ENCODE measurements around the gene KBTBD12. TPM values are rescaled to one million over a fixed set of nuclear protein-coding genes. Genes with fewer than 3 reads are reported as not detected.

Gene KBTBD12
- polyA plus RNA-seq, 1 of the 3 experiments (the other 2 are of a cell fraction), result not detected

DNA sequence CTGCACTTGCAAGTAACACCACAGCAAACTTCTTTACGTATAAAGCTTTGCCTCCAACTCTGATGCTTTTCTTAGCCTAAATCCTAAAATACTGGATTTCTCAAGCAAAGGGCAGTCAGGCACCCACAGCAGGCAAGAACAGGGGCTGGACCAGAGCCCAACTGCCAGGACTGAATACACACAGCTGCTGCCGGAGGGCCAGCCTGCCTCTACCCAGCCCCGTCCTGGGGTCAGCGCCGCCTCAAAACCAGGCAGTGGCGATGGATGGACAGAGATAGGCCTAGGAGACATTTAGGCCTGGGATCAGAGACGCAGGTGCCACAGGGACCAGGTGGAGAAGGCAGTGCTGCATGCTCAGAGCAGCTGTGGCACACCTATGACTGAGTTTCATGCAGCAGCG lies 89.6 kb downstream of the KBTBD12 start (continued):
- TF ChIP-seq, protein P1, sequence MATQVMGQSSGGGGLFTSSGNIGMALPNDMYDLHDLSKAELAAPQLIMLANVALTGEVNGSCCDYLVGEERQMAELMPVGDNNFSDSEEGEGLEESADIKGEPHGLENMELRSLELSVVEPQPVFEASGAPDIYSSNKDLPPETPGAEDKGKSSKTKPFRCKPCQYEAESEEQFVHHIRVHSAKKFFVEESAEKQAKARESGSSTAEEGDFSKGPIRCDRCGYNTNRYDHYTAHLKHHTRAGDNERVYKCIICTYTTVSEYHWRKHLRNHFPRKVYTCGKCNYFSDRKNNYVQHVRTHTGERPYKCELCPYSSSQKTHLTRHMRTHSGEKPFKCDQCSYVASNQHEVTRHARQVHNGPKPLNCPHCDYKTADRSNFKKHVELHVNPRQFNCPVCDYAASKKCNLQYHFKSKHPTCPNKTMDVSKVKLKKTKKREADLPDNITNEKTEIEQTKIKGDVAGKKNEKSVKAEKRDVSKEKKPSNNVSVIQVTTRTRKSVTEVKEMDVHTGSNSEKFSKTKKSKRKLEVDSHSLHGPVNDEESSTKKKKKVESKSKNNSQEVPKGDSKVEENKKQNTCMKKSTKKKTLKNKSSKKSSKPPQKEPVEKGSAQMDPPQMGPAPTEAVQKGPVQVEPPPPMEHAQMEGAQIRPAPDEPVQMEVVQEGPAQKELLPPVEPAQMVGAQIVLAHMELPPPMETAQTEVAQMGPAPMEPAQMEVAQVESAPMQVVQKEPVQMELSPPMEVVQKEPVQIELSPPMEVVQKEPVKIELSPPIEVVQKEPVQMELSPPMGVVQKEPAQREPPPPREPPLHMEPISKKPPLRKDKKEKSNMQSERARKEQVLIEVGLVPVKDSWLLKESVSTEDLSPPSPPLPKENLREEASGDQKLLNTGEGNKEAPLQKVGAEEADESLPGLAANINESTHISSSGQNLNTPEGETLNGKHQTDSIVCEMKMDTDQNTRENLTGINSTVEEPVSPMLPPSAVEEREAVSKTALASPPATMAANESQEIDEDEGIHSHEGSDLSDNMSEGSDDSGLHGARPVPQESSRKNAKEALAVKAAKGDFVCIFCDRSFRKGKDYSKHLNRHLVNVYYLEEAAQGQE (IDR thresholded peaks at IDR 0.05; ENCODE audit: low read depth, low read length), result no peak
- TF ChIP-seq CHD2 (IDR thresholded peaks at IDR 0.05; ENCODE audit: low read length, partially characterized antibody), result no peak
- TF ChIP-seq, protein P2, sequence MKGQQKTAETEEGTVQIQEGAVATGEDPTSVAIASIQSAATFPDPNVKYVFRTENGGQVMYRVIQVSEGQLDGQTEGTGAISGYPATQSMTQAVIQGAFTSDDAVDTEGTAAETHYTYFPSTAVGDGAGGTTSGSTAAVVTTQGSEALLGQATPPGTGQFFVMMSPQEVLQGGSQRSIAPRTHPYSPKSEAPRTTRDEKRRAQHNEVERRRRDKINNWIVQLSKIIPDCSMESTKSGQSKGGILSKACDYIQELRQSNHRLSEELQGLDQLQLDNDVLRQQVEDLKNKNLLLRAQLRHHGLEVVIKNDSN (IDR thresholded peaks at IDR 0.05; ENCODE audit: borderline replicate concordance, low read depth), result no peak
- TF ChIP-seq SMC3 (IDR thresholded peaks at IDR 0.05; ENCODE audit: low read depth, low read length), result no peak
- TF ChIP-seq ELF1 (IDR thresholded peaks at IDR 0.05), result no peak
- no peak for TF ChIP-seq SIN3A (IDR thresholded peaks at IDR 0.05; ENCODE audit: borderline replicate concordance, low read depth, low read length)
- TF ChIP-seq RAD21 (IDR thresholded peaks at IDR 0.05; ENCODE audit: low read length), result no peak

DNA sequence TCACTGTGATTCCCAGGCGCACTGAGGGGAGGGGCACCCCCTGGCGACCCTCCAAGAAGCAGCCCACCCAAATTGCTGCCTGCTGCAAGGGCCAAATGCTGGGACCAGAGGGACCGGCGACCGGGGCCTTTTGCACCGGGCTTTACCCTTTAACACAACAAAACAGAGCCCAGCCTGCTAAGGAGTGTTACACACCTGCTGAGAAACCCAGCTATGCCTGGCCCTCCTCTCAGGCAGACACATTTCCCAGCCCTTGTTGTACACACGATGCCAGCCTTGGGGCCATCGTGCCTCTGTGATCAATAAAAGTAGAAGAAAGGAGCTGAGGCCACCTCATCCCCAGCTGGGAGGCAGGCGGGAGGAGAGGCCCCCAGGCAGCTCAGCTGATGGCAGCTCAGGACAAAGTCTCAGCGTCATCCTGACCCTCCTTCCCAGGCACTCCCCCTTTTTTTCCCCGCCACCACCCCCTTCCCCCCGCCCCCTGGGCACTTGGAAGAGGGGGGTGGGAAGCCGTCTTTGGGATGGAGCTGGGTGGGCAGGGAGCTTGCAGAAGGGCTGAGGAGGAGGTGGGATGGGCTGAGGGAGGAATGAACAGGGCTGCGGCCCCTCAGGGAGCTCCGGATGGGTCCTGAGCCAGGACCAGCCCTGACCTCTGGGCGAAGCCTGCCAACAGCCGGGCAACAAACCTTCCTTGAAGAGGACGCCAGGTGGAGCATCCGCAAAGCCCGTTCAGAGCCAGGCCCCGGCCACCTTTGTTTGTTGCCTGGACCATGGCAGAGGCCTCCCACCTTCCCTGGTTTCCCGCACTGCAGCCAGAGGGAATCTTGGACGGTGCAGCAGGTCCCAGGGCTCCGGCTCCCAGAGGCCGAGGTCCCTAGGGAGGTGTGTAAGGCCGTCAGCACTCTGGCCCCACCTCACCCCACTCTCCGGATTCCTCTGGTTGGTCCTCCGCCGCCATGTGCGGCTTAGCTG lies 91.3 kb downstream of the KBTBD12 start:
- Histone ChIP-seq H2AFZ (ENCODE audit: low read depth) (no peak overlapping the region), H3K9me2 (no peaks in the 10 kb centered on the region), H3K36me3 (replicated peaks in 1 of 2; ENCODE audit: control insufficient read depth in 1 of 2, insufficient read depth in 2 of 2, low read length in 1 of 2) (no peaks in the 10 kb centered on the region), H3K79me2 (ENCODE audit: insufficient read depth) (no peaks in the 10 kb centered on the region), H4K20me1 (ENCODE audit: insufficient read depth) (no peaks in the 10 kb centered on the region), H3K4me3 (ENCODE audit: low read depth in 2 of 2, low read length in 1 of 2) (no peak overlapping the region), H3F3A (replicated peaks; ENCODE audit: insufficient read depth) (no peaks in the 10 kb centered on the region), H3K4me1 (ENCODE audit: control insufficient read depth in 1 of 2, insufficient read depth in 2 of 2, low read depth in 1 of 2, low read length in 1 of 2) (peaks cover 0 to 7% of the 10 kb centered on the region in 2 experiments; a peak in 1 of 4 replicates), H3K4me2 (no peak overlapping the region), H3K9ac (no peak overlapping the region), H3K9me3 (no peaks in the 10 kb centered on the region), H3K27me3 (ENCODE audit: insufficient read depth) (no peaks in the 10 kb centered on the region), H3K27ac (ENCODE audit: low read depth in 2 of 2, low read length in 1 of 2) (no peak overlapping the region)
- WGBS (ENCODE audit: low lambda C conversion rate), result 69% methylated on average over 16 of the region's 30 CpGs
- CTCF ChIA-PET, result interaction anchor here (0.7 kb wide), 1 partner anchor 35 kb away, joined by 3 read pairs; no protein-coding TSS in a partner anchor
- peak; percentile 49 for DNase-seq
- POLR2A ChIA-PET, result interaction anchor here (0.6 kb wide), 1 partner anchor 872 kb away, joined by 3 read pairs; no protein-coding TSS in a partner anchor
- TF ChIP-seq, protein P3, sequence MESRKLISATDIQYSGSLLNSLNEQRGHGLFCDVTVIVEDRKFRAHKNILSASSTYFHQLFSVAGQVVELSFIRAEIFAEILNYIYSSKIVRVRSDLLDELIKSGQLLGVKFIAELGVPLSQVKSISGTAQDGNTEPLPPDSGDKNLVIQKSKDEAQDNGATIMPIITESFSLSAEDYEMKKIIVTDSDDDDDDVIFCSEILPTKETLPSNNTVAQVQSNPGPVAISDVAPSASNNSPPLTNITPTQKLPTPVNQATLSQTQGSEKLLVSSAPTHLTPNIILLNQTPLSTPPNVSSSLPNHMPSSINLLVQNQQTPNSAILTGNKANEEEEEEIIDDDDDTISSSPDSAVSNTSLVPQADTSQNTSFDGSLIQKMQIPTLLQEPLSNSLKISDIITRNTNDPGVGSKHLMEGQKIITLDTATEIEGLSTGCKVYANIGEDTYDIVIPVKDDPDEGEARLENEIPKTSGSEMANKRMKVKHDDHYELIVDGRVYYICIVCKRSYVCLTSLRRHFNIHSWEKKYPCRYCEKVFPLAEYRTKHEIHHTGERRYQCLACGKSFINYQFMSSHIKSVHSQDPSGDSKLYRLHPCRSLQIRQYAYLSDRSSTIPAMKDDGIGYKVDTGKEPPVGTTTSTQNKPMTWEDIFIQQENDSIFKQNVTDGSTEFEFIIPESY (IDR thresholded peaks at IDR 0.05; ENCODE audit: borderline replicate concordance, low read depth), result no peak
- TF ChIP-seq JUND (IDR thresholded peaks at IDR 0.05), result no peak
- TF ChIP-seq TAF1 (IDR thresholded peaks at IDR 0.05; ENCODE audit: borderline replicate concordance, low read depth, low read length), result no peak
- no peak for TF ChIP-seq FOXJ3 (CRISPR knock-in tag; IDR thresholded peaks at IDR 0.05)
- TF ChIP-seq POLR2AphosphoS5 (IDR thresholded peaks at IDR 0.05; ENCODE audit: low read depth, low read length), result no peak
- TF ChIP-seq EP300 (IDR thresholded peaks at IDR 0.05; ENCODE audit: borderline replicate concordance in 1 of 2, low read depth in 1 of 2, low read length in 1 of 2), result no peak
- TF ChIP-seq SMC3 (IDR thresholded peaks at IDR 0.05; ENCODE audit: low read depth, low read length), result no peak
- no peak for TF ChIP-seq FOSL2 (IDR thresholded peaks at IDR 0.05; ENCODE audit: borderline replicate concordance, low read depth)
- TF ChIP-seq ELF1 (IDR thresholded peaks at IDR 0.05), result no peak
- TF ChIP-seq, protein P1 (IDR thresholded peaks at IDR 0.05; ENCODE audit: low read depth, low read length), result no peak
- no peak for TF ChIP-seq CHD2 (IDR thresholded peaks at IDR 0.05; ENCODE audit: low read length, partially characterized antibody)
- no peak for TF ChIP-seq EZH2phosphoT487 (IDR thresholded peaks at IDR 0.05; ENCODE audit: borderline replicate concordance, low read depth)
- no peak for TF ChIP-seq FOXM1 (IDR thresholded peaks at IDR 0.05; ENCODE audit: low read depth)
- TF ChIP-seq TCF12 (IDR thresholded peaks at IDR 0.05), result no peak
- no peak for TF ChIP-seq RCOR1 (IDR thresholded peaks at IDR 0.05; ENCODE audit: low read length)
- TF ChIP-seq RAD21 (IDR thresholded peaks at IDR 0.05; ENCODE audit: low read length), result no peak
- no peak for TF ChIP-seq GATA2 (CRISPR knock-in tag; IDR thresholded peaks at IDR 0.05)
